Dermis microvascular lymphatic vessel endothelial cell (primary cell): ENCODE measurements around the gene CEP85L. TPM values are rescaled to one million over a fixed set of nuclear protein-coding genes. Genes with fewer than 3 reads are reported as not detected.
A peak's percentile ranks its signal among the peaks of the same experiment; 100 is the strongest.

Experiments
- DNase-seq, 2 donors: peaks; one replicate each; pipeline versions ENCODE4 v3.0.0 to v3.0.0-alpha.2; 2010; ENCODE audit warnings: low read depth in 2 of 2
- total RNA-seq: library from RNA; depleted of rRNA; stranded (reverse); fragments of >200 nt; gene quantifications from 2 replicates; pipeline ENCODE4 v1.2.1, GENCODE V29; 2014

Gene CEP85L
- total RNA-seq, 1 donor from 2014 or later, result 5.6 TPM

GRCh38 chr6:118544105-118544504 is 107.3 kb downstream of the CEP85L start:
- peak; percentile 12 to 69 for DNase-seq

GRCh38 chr6:118542184-118542952 is 109.0 kb downstream of the CEP85L start:
- no peak for DNase-seq

- peak in 1 of 2 donors; percentile 36 for DNase-seq
Measured at GRCh38 chr6:118537574-118537973, 113.8 kb downstream of the CEP85L start.

- DNase-seq, result no peak
Measured at GRCh38 chr6:118536478-118536877, 114.9 kb downstream of the CEP85L start.

GRCh38 chr6:118535176-118535844 is 116.1 kb downstream of the CEP85L start:
- DNase-seq, result no peak

- DNase-seq, result no peak
Measured at GRCh38 chr6:118530942-118531341, 120.4 kb downstream of the CEP85L start.

- no peak for DNase-seq
Measured at GRCh38 chr6:118529756-118530155, 121.6 kb downstream of the CEP85L start.

- DNase-seq, result no peak
Measured at GRCh38 chr6:118528129-118528528, 123.3 kb downstream of the CEP85L start.

GRCh38 chr6:118525913-118526780 is 125.2 kb downstream of the CEP85L start:
- no peak for DNase-seq

- no peak for DNase-seq
Measured at GRCh38 chr6:118524686-118525085, 126.7 kb downstream of the CEP85L start.

GRCh38 chr6:118523216-118523615 is 128.2 kb downstream of the CEP85L start:
- no peak for DNase-seq

- DNase-seq, result no peak
Measured at GRCh38 chr6:118522422-118522821, 129.0 kb downstream of the CEP85L start.

GRCh38 chr6:118514689-118515088 is 136.7 kb downstream of the CEP85L start:
- DNase-seq, result no peak

GRCh38 chr6:118511930-118512715 is 139.3 kb downstream of the CEP85L start:
- DNase-seq, result no peak

- DNase-seq, result peak; percentile 36 to 64
Measured at GRCh38 chr6:118509009-118509617, 142.3 kb downstream of the CEP85L start.

GRCh38 chr6:118507636-118508035 is 143.8 kb downstream of the CEP85L start:
- peak; percentile 7 to 54 for DNase-seq

GRCh38 chr6:118506071-118506638 is 145.2 kb downstream of the CEP85L start:
- no peak for DNase-seq

GRCh38 chr6:118505656-118506055 is 145.7 kb downstream of the CEP85L start:
- no peak for DNase-seq

- DNase-seq, result no peak
Measured at GRCh38 chr6:118504611-118505010, 146.8 kb downstream of the CEP85L start.

GRCh38 chr6:118502169-118502568 is 149.2 kb downstream of the CEP85L start:
- no peak for DNase-seq
